Measurements from ENCODE around the gene ZRANB1. TPM values are rescaled to one million over a fixed set of nuclear protein-coding genes. Genes with fewer than 3 reads are reported as not detected.
A peak's percentile ranks its signal among the peaks of the same experiment; 100 is the strongest.

ZRANB1 gene
- total RNA-seq, 1 donor from 2014 or later = 18.7 TPM

DNA sequence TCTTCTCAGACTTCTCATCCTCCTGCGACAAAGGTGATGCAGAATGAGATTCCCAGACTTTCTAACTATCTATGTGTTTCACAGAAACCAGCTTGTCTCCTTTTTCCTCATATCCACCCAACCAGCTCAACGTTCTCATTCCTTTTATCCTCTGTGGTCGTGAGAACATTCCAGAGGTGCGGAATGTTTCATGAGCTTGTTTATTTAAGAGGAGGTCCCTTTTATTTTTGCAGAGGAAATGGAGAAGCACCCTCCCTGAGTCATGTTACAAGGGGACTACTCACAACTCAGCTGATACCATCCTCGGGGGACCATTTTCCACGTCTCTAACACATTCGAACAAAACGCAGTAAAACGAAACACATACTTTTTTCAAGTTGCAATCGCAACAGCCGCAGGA, 93.2 kb downstream of the ZRANB1 start:
- ATAC-seq = no peak

DNA sequence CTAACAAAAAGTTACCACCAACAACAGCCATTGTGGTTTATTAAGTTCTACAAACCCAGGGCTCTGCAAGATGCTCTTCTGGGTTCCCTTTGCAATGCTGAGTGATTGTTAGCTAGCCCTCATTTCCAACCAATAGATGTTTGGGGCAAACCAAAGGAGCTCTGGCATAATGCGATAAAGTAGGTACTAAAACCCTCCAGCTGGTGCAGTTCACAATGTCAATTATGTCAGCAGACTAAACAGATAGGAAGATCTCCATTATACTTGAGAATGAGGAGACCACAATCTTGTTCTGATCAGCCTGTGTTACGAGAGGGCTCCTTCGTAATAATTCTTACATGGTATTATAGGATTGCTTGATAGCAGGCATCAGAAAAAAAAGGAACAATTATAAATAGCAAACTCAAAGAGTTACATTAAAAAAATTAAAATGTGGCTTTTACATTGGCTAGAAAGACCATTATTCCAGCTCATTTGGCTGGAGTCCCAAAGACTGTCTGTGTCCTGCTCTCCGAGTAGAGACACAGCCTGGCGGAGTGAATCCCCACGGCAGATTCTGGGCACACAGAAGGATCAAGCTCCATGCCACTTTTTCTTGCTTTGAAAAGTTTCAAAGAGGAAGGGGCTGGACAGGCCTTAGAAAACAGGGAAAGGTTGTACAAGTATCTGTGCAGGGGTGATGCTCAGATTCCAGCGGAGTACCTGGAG, 93.8 kb downstream of the ZRANB1 start:
- DNase-seq = no peak
- no peak overlapping the region for H3K27ac ChIP-seq
- H3K9me3 ChIP-seq = no peaks in the 10 kb centered on the region
- H3K36me3 ChIP-seq = peaks cover 7% of the 10 kb centered on the region
- TF ChIP-seq, protein P1, sequence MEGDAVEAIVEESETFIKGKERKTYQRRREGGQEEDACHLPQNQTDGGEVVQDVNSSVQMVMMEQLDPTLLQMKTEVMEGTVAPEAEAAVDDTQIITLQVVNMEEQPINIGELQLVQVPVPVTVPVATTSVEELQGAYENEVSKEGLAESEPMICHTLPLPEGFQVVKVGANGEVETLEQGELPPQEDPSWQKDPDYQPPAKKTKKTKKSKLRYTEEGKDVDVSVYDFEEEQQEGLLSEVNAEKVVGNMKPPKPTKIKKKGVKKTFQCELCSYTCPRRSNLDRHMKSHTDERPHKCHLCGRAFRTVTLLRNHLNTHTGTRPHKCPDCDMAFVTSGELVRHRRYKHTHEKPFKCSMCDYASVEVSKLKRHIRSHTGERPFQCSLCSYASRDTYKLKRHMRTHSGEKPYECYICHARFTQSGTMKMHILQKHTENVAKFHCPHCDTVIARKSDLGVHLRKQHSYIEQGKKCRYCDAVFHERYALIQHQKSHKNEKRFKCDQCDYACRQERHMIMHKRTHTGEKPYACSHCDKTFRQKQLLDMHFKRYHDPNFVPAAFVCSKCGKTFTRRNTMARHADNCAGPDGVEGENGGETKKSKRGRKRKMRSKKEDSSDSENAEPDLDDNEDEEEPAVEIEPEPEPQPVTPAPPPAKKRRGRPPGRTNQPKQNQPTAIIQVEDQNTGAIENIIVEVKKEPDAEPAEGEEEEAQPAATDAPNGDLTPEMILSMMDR (IDR thresholded peaks at IDR 0.05) = no peak
- H3K4me3 ChIP-seq = no peak overlapping the region
- no peak for ATAC-seq
- H3K4me1 ChIP-seq = peaks cover 49% of the 10 kb centered on the region
- no peaks in the 10 kb centered on the region for H3K27me3 ChIP-seq (ENCODE audit: low read depth)
- intact Hi-C loops (cut with DNase I) = no loop called here

More for the DNA sequence above, 93.2 kb downstream of the ZRANB1 start:
- no peak for DNase-seq
- no peaks in the 10 kb centered on the region for H3K27me3 ChIP-seq (ENCODE audit: low read depth)
- intact Hi-C loops (cut with DNase I) = no loop called here
- H3K36me3 ChIP-seq = peaks cover 7% of the 10 kb centered on the region
- peaks cover 55% of the 10 kb centered on the region for H3K4me1 ChIP-seq
- H3K9me3 ChIP-seq = no peaks in the 10 kb centered on the region
- TF ChIP-seq, protein P1 (IDR thresholded peaks at IDR 0.05) = no peak
- H3K4me3 ChIP-seq = no peak overlapping the region
- H3K27ac ChIP-seq = no peak overlapping the region

DNA sequence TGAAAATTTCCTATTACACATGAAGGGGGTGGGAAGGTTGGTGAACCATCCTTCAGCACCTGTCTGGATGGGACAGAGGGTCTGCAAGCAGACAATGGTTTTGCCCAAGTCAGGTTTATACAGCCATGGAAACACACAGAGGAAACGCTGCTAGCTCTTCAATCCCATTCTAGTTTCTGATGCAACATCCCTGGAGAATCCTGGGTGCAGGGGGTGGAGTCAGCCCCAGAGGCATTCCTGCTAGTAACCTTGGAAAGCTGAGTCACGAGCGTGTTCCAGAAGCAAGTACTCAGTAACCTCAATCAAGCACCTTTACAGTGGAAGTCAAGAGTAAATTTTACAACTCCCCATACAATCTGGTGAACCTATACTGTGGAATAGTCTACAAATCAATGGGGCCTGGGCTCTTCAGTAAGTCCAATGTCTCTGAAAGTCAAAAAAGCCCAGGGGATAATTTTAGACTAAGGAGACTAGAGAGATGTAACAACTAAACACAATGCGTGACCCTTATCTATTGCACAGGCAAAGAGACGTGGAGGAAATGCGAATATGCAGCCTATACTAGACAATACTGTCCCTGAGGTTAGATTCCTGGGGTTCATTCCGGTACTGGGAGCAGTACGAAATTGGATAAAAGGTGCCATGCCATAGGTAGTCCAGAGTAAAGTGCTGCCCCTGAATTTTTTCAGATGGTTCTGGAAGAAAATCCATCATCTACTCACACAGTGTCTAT, 95.4 kb downstream of the ZRANB1 start:
- peak; percentile 41 to 64 for ATAC-seq
- TF ChIP-seq, protein P1 (IDR thresholded peaks at IDR 0.05) = no peak
- H3K27ac ChIP-seq = no peak overlapping the region
- no peak overlapping the region for H3K4me3 ChIP-seq
- no peaks in the 10 kb centered on the region for H3K9me3 ChIP-seq
- H3K36me3 ChIP-seq = peaks cover 6% of the 10 kb centered on the region
- H3K27me3 ChIP-seq (ENCODE audit: low read depth) = no peaks in the 10 kb centered on the region
- peaks cover 52% of the 10 kb centered on the region for H3K4me1 ChIP-seq
- DNase-seq = peak; percentile 61
- intact Hi-C loops (cut with DNase I) = no loop called here

Small RNA genes lying within 50 kb of the gene (microRNA-seq; reads per million reads assigned to microRNA genes)
- not detected for gene MIR4296 (ENCODE audit: borderline number of aligned reads)

Other genes starting within 250 kb of the ZRANB1 start
- 40.7 TPM for gene FAM53B, start 197.7 kb upstream of the ZRANB1 start, total RNA-seq
- 14.1 TPM for gene EEF1AKMT2, start 150.2 kb upstream of the ZRANB1 start, total RNA-seq
- gene ABRAXAS2, start 140.3 kb upstream of the ZRANB1 start, total RNA-seq = 15.7 TPM
- 73.0 TPM for gene CTBP2, start 218.4 kb downstream of the ZRANB1 start, total RNA-seq

Data from lower lobe of right lung (tissue), 2 donors.